ENCODE data around the gene GALK1. TPM values are rescaled to one million over a fixed set of nuclear protein-coding genes. Genes with fewer than 3 reads are reported as not detected.
"Not testable (repeated sequence)": the region's sequence is repeated elsewhere in the genome, so short reads cannot be mapped to it uniquely, and the experiment has no call there.

Gene GALK1
- total RNA-seq, 1 donor from 2014 or later: 30.3 TPM

DNA sequence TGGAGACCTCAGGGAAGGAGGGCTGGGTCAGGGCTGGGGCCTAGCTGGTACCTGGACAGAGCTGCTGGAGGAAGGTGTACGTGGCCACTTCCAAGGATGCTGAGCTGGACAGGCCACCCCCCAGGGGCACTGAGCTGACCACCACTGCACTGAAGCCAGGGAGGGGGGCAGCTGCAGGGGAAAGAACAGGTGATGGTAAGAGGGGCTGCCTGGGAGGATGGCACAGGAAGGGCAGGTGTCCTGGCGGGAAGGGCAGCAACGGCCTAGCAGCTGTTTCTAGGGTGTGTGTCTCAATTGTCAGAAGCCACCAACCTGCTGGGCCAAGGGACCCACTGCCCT lies 1.8 kb downstream of the GALK1 start:
- no peak for DNase-seq (ENCODE audit: extremely low spot score, unreplicated experiment)
- TF ChIP-seq, protein P1, sequence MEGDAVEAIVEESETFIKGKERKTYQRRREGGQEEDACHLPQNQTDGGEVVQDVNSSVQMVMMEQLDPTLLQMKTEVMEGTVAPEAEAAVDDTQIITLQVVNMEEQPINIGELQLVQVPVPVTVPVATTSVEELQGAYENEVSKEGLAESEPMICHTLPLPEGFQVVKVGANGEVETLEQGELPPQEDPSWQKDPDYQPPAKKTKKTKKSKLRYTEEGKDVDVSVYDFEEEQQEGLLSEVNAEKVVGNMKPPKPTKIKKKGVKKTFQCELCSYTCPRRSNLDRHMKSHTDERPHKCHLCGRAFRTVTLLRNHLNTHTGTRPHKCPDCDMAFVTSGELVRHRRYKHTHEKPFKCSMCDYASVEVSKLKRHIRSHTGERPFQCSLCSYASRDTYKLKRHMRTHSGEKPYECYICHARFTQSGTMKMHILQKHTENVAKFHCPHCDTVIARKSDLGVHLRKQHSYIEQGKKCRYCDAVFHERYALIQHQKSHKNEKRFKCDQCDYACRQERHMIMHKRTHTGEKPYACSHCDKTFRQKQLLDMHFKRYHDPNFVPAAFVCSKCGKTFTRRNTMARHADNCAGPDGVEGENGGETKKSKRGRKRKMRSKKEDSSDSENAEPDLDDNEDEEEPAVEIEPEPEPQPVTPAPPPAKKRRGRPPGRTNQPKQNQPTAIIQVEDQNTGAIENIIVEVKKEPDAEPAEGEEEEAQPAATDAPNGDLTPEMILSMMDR (IDR thresholded peaks at IDR 0.05): no peak
- H3K36me3 Mint-ChIP-seq (ENCODE audit: unreplicated experiment): peaks cover 4% of the 10 kb centered on the region
- peaks cover 21% of the 10 kb centered on the region for H3K4me1 Mint-ChIP-seq (ENCODE audit: unreplicated experiment)
- H3K9me3 Mint-ChIP-seq (ENCODE audit: unreplicated experiment): no peaks in the 10 kb centered on the region
- H3K27ac Mint-ChIP-seq (ENCODE audit: unreplicated experiment): no peak overlapping the region
- peak overlapping the region; percentile 53 for H3K4me3 Mint-ChIP-seq (ENCODE audit: unreplicated experiment)
- H3K27me3 Mint-ChIP-seq (ENCODE audit: unreplicated experiment): no peaks in the 10 kb centered on the region

DNA sequence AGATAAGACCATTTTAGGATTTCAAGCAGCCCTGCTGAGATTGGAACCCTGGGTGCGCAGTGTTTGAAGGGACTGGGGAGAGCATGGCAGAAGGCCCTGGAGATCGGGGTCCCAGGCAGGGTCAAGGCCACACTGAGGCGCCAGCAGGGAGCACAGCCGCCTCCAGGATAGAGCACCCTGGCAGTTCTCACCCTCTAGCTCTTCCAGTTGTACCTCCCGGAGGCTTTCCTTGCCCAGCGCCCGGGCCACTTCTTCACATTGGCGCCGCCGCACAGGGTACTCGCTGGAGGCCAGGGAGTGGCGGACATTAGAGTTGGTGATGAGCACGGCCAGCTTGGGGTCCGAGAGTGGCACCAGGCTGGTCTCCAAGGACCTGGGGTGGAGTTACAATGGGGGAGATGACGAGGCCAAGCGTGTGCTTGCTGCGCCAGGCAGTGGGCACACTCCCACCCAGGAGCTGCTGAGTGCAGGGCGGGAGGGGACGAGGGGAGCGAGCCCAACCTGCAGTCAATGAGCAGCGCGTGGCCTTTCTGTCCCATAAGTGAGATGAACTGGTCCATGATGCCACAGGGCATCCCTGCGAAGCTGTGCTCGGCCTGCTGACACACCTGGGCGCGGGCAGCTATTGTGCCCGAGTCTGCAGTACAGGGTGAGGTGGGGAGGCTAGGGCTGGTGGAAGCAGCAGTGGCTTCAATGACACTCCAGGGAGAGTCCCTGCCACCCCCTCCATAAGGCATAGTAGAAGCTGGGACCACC lies 2.3 kb downstream of the GALK1 start:
- DNase-seq (ENCODE audit: extremely low spot score, unreplicated experiment): no peak
- peaks cover 4% of the 10 kb centered on the region for H3K36me3 Mint-ChIP-seq (ENCODE audit: unreplicated experiment)
- TF ChIP-seq, protein P1 (IDR thresholded peaks at IDR 0.05): no peak
- no peak overlapping the region for H3K27ac Mint-ChIP-seq (ENCODE audit: unreplicated experiment)
- H3K27me3 Mint-ChIP-seq (ENCODE audit: unreplicated experiment): no peaks in the 10 kb centered on the region
- H3K4me1 Mint-ChIP-seq (ENCODE audit: unreplicated experiment): peaks cover 21% of the 10 kb centered on the region
- no peaks in the 10 kb centered on the region for H3K9me3 Mint-ChIP-seq (ENCODE audit: unreplicated experiment)
- H3K4me3 Mint-ChIP-seq (ENCODE audit: unreplicated experiment): peak overlapping the region; percentile 53

DNA sequence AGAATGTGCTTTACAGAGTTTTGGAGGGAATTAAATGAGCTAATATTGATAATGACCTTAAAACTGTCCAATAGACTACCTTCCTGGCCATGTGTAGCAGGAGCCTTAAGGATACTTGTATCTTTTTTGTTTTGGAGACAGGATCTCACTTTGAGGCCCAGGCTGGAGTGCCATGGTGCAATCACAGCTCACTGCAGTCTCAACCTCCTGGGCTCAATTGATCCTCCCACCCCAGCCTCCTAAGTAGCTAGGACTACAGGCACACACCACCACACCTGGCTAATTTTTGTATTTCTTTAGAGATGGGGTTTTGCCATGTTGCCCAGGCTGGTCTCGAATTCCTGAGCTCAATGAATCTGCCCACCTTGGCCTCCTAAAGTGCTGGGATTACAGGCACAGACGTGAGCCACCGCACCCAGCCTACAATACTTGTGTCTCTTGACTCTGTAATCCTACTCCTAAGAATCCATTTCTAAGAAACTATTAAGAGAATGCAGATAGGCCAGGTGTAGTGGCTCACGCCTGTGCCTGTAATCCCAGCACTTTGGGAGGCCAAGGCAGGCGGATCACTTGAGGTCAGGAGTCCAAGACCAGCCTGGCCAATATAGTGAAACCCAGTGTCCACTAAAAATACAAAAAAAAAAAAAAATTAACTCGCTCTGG lies 4.9 kb downstream of the GALK1 start:
- not testable (repeated sequence) for H3K27ac Mint-ChIP-seq (ENCODE audit: unreplicated experiment); H3K36me3 Mint-ChIP-seq (ENCODE audit: unreplicated experiment); H3K9me3 Mint-ChIP-seq (ENCODE audit: unreplicated experiment); H3K27me3 Mint-ChIP-seq (ENCODE audit: unreplicated experiment); DNase-seq (ENCODE audit: extremely low spot score, unreplicated experiment); H3K4me3 Mint-ChIP-seq (ENCODE audit: unreplicated experiment)
- peaks cover 20% of the 10 kb centered on the region for H3K4me1 Mint-ChIP-seq (ENCODE audit: unreplicated experiment)

DNA sequence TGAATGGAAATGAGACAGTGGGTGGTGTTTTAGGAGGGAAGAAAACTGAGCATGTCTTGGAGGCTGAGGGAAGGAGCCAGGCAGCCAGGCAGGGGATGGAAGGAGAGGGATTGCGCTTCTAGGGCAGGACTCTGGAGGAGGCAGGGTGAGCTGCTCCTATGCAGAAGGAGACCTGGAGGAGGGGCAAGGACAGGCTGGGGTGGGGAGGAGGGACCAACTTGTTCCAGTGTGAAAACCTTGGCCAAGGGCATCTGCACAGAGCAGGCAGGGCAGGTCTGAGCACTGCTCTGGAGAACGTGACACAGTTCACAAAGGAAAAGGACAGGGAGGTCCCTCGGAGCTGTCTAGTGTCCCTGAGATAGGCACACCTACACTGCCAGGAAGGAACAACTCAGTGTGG lies 5.5 kb downstream of the GALK1 start:
- Mint-ChIP-seq H3K4me1 (ENCODE audit: unreplicated experiment) (peaks cover 25% of the 10 kb centered on the region), H3K27ac (ENCODE audit: unreplicated experiment) (no peak overlapping the region), H3K27me3 (ENCODE audit: unreplicated experiment) (no peaks in the 10 kb centered on the region), H3K9me3 (ENCODE audit: unreplicated experiment) (no peaks in the 10 kb centered on the region), H3K4me3 (ENCODE audit: unreplicated experiment) (no peak overlapping the region), H3K36me3 (ENCODE audit: unreplicated experiment) (peaks cover 16% of the 10 kb centered on the region)
- no peak for DNase-seq (ENCODE audit: extremely low spot score, unreplicated experiment)
- TF ChIP-seq, protein P1 (IDR thresholded peaks at IDR 0.05): no peak

DNA sequence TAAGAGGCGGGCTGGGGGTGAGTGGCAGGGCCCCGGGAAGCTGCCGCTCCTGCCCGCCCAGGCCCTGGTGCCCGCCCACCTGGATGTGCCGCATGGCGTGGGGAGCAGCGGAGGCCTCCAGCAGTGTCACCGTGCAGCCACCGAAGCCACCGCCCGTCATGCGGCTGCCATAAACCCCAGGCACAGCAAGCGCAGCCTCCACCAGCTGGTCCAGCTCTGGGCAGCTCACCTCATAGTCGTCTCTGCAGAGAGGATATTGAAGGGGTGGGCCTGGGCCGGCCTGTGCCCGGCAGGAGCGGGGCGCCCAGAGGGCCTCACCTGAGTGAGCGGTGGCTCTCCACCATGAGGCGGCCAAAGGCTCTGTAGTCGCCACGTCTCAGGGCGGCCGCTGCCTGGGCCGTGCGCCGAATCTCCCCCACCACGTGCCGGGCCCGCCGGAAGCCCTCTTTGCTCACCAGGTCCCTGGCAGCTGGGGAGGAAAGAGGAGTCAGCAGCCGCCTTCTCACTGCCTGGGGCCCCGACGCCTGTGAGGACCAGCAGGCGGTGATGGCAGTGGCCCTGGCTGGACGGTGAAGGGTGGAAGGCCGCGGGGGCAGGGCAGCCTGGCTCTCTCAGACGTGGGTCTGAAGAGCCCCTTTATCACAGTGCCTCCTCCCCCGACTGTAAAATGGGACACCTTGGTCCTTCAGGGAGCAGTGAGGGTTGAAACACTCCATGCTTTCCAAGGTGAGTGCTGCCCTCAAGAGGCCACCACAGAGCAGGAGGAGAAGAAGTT lies 6.7 kb downstream of the GALK1 start:
- TF ChIP-seq, protein P1 (IDR thresholded peaks at IDR 0.05): peak; percentile 39
- Mint-ChIP-seq H3K27ac (ENCODE audit: unreplicated experiment) (no peak overlapping the region), H3K27me3 (ENCODE audit: unreplicated experiment) (no peaks in the 10 kb centered on the region), H3K9me3 (ENCODE audit: unreplicated experiment) (no peaks in the 10 kb centered on the region), H3K4me1 (ENCODE audit: unreplicated experiment) (peaks cover 18% of the 10 kb centered on the region), H3K36me3 (ENCODE audit: unreplicated experiment) (peaks cover 16% of the 10 kb centered on the region), H3K4me3 (ENCODE audit: unreplicated experiment) (no peak overlapping the region)
- DNase-seq (ENCODE audit: extremely low spot score, unreplicated experiment): no peak

Measured in osteocyte (in vitro differentiated cells).